HepG2 (cell line): ENCODE results near the gene CD6. TPM values are rescaled to one million over a fixed set of nuclear protein-coding genes. Genes with fewer than 3 reads are reported as not detected.

ENCODE experiments used
- ATAC-seq: fragments of 200-7000 bp; cut with Tn5 transposase; 3 replicates; pipeline ENCODE4 v1.9.1; 2020; ENCODE audit warnings: mild to moderate bottlenecking, moderate library complexity
- BruUV-seq: library from RNA; stranded (reverse); fragments of 400-500 nt; replicated peaks from 2 replicates; lab custom pipeline; 2021; lab: Mats Ljungman, UMichigan
- CTCF ChIA-PET: fragments of 300-600 bp; formaldehyde crosslinking; extraction: SDS; loops from one replicate; lab custom pipeline; 2021; ENCODE audit warnings: low total read pairs, inconsistent platforms, low intra/inter-chr PET ratio; lab: Yijun Ruan, JAX
- POLR2A ChIA-PET: fragments of 350-600 bp; sonication (Branson Sonifier 250); formaldehyde crosslinking; loops from one replicate; lab custom pipeline; 2020; ENCODE audit warnings: antibody characterized with exemption, inconsistent platforms; lab: Yijun Ruan, JAX
- DNase-seq: peaks from one replicate; pipeline ENCODE4 v3.0.0-alpha.2; 2015; ENCODE audit warnings: low spot score
- FAIRE-seq: peaks from 3 replicates; lab custom pipeline; 2011; peaks lifted over from hg19 to GRCh38; lab: Jason Lieb, UNC
- H2AFZ ChIP-seq: one replicate; pipeline ENCODE4 v1.6.1; 2011; ENCODE audit warnings: low read length, inconsistent platforms
- H3K27ac ChIP-seq: fragments of 300-600 bp; 3 replicates; pipeline ENCODE4 v1.8.0; 2011; ENCODE audit warnings: mixed run types, mild to moderate bottlenecking, mixed read lengths, low read length, inconsistent platforms; ENCODE audit not compliant: insufficient read depth; ENCODE audit errors: extremely low read length
- H3K27me3 ChIP-seq, 2 experiments: fragments of 200-600 bp in 1 of 2; 2 replicates in 1 of 2; 3 replicates in 1 of 2; pipeline versions ENCODE4 v1.6.0 to v1.8.0; 2011; ENCODE audit warnings: low read length in 2 of 2, mild to moderate bottlenecking in 2 of 2, moderate library complexity in 2 of 2, inconsistent platforms in 1 of 2; ENCODE audit not compliant: insufficient read depth in 2 of 2, control insufficient read depth in 1 of 2
- H3K36me3 ChIP-seq, 2 experiments: fragments of 200-600 bp in 1 of 2; replicated peaks in 1 of 2; 2 replicates in 1 of 2; 3 replicates in 1 of 2; pipeline versions ENCODE4 v1.5.1 to v1.8.0; 2011; ENCODE audit warnings: low read length in 2 of 2, inconsistent platforms in 1 of 2; ENCODE audit not compliant: insufficient read depth in 2 of 2, control insufficient read depth in 1 of 2
- H3K4me1 ChIP-seq: 2 replicates; pipeline ENCODE4 v1.5.1; 2012; ENCODE audit warnings: low read length, inconsistent platforms; ENCODE audit not compliant: insufficient read depth
- H3K4me2 ChIP-seq: 2 replicates; pipeline ENCODE4 v1.6.0; 2011; ENCODE audit warnings: low read depth, low read length, inconsistent platforms
- H3K4me3 ChIP-seq, 3 experiments: fragments of 200-600 bp in 1 of 3; sonication (generic), shearing (Covaris generic) in 1 of 3; replicated peaks in 1 of 3; 2 replicates each; pipeline ENCODE4 v1.5.1; 2011 to 2016; ENCODE audit warnings: low read length in 3 of 3, inconsistent platforms in 2 of 3, low read depth in 2 of 3, mild to moderate bottlenecking in 2 of 3, control low read depth in 1 of 3, mixed read lengths in 1 of 3; ENCODE audit not compliant: insufficient read depth in 1 of 3
- H3K79me2 ChIP-seq: one replicate; pipeline ENCODE4 v1.6.1; 2011; ENCODE audit warnings: low read length, inconsistent platforms; ENCODE audit not compliant: insufficient read depth
- H3K9ac ChIP-seq: 2 replicates; pipeline ENCODE4 v1.6.0; 2011; ENCODE audit warnings: mild to moderate bottlenecking, low read depth, low read length, inconsistent platforms; ENCODE audit not compliant: insufficient read depth
- H3K9me3 ChIP-seq: 2 replicates; pipeline ENCODE4 v1.5.1; 2012; ENCODE audit warnings: mild to moderate bottlenecking, low read length
- H4K20me1 ChIP-seq: 2 replicates; pipeline ENCODE4 v1.6.0; 2011; ENCODE audit warnings: inconsistent platforms, mild to moderate bottlenecking, low read length, moderate library complexity; ENCODE audit not compliant: insufficient read depth
- HIVEP1 ChIP-seq: sonication (generic); formaldehyde crosslinking; IDR thresholded peaks from 2 replicates; pipeline ENCODE4 v1.4.0; 2020; ENCODE audit warnings: mild to moderate bottlenecking, missing genetic modification reagents
- JDP2 ChIP-seq: sonication (generic); formaldehyde crosslinking; IDR thresholded peaks from 2 replicates; pipeline ENCODE4 v1.8.1; 2022; ENCODE audit warnings: missing genetic modification reagents, borderline replicate concordance
- KLF11 ChIP-seq: IDR thresholded peaks from 2 replicates; pipeline ENCODE4 v1.6.1; 2016; ENCODE audit warnings: missing compliant biosample characterization
- PAF1 ChIP-seq: IDR thresholded peaks from 2 replicates; pipeline ENCODE4 v1.6.1; 2016; ENCODE audit warnings: missing genetic modification reagents, missing compliant biosample characterization
- RFXANK ChIP-seq: IDR thresholded peaks from 2 replicates; pipeline ENCODE4 v1.6.1; 2016
- SAP130 ChIP-seq: IDR thresholded peaks from 2 replicates; pipeline ENCODE4 v1.6.1; 2016; ENCODE audit warnings: low read depth
- SP2 ChIP-seq: sonication (generic); formaldehyde crosslinking; IDR thresholded peaks from 2 replicates; pipeline ENCODE4 v1.5.1; 2020; ENCODE audit warnings: mild to moderate bottlenecking, missing genetic modification reagents
- TOPORS ChIP-seq: sonication (generic); formaldehyde crosslinking; IDR thresholded peaks from 2 replicates; pipeline ENCODE4 v1.8.0; 2023; ENCODE audit warnings: mild to moderate bottlenecking, missing genetic modification reagents
- ZBTB43 ChIP-seq: sonication (generic); formaldehyde crosslinking; conservative IDR thresholded peaks from 2 replicates; pipeline ENCODE4 v1.4.0; 2020; ENCODE audit warnings: missing genetic modification reagents
- ZEB1 ChIP-seq: IDR thresholded peaks from 2 replicates; pipeline ENCODE4 v1.6.1; 2012; ENCODE audit warnings: mild to moderate bottlenecking, low read depth, inconsistent platforms; ENCODE audit not compliant: insufficient replicate concordance
- ZHX1 ChIP-seq: sonication (generic); formaldehyde crosslinking; IDR thresholded peaks from 2 replicates; pipeline ENCODE4 v1.8.1; 2022; ENCODE audit warnings: low read depth, mild to moderate bottlenecking, missing genetic modification reagents
- ZNF282 ChIP-seq: fragments of 450-650 bp; IDR thresholded peaks from 2 replicates; pipeline ENCODE4 v1.6.1; 2018; ENCODE audit not compliant: partially characterized antibody
- ZNF414 ChIP-seq: sonication (generic); formaldehyde crosslinking; IDR thresholded peaks from 2 replicates; pipeline ENCODE4 v1.5.0; 2020; ENCODE audit warnings: missing genetic modification reagents
- ZNF713 ChIP-seq: sonication (generic); formaldehyde crosslinking; IDR thresholded peaks from 2 replicates; pipeline ENCODE4 v1.4.0; 2020; ENCODE audit warnings: mild to moderate bottlenecking, missing genetic modification reagents
- ZNF720 ChIP-seq: sonication (generic); formaldehyde crosslinking; IDR thresholded peaks from 2 replicates; pipeline ENCODE4 v1.4.0; 2020; ENCODE audit warnings: missing genetic modification reagents
- ZNF878 ChIP-seq: sonication (generic); formaldehyde crosslinking; IDR thresholded peaks from 2 replicates; pipeline ENCODE4 v1.8.1; 2023; ENCODE audit warnings: mild to moderate bottlenecking, missing genetic modification reagents, moderate library complexity
- WGBS: methylation state at CpG from one replicate; pipeline ENCODE4 v1.1.6; 2017; ENCODE audit warnings: low lambda C conversion rate; 5-methylcytosine and 5-hydroxymethylcytosine counted together
- in situ Hi-C: cut with HindIII; loops from 2 replicates; pipeline ENCODE4 v1.10.0; 2017; ENCODE audit warnings: low pct_unique_long_range_greater_than_20kb; ENCODE audit not compliant: extremely low pct_ligation_motif_present
- intact Hi-C: fragments of 100-400 bp; cut with micrococcal nuclease; formaldehyde crosslinking; loops from one replicate; pipeline ENCODE4 v1.10.0; 2022; ENCODE audit not compliant: unreplicated experiment
- polyA plus RNA-seq, 8 experiments: library from polyadenylated mRNA; depleted of rRNA in 3 of 8; stranded (reverse) in 7 of 8; unstranded in 1 of 8; fragments of >200 nt; fragmentation: Illumina TruSeq in 4 of 8; extraction: Trizol in 4 of 8; gene quantifications; 2 replicates each; pipeline versions ENCODE4 v1.2.1 to v1.2.3, GENCODE V29; 2011 to 2016; ENCODE audit warnings: low read depth in 4 of 8, missing spikeins in 1 of 8, mixed read lengths in 1 of 8; ENCODE audit not compliant: insufficient read depth in 1 of 8
- total RNA-seq, 5 experiments: library from RNA; depleted of rRNA; stranded (reverse); fragments of >200 nt; fragmentation: Illumina TruSeq; extraction: Trizol; gene quantifications; 2 replicates each; pipeline ENCODE4 v1.2.3, GENCODE V29; 2016; ENCODE audit warnings: low read depth in 1 of 5

Gene CD6
- total and polyA plus RNA-seq, 2 of the 13 experiments (the other 11 are each of a cell fraction or from before 2014, with no cell fraction given), result not detected

- WGBS, result 84% methylated on average over 2 of the region's 5 CpGs
- FAIRE-seq, result no peak
- H3K9ac ChIP-seq, result no peak overlapping the region
- no peak for DNase-seq
- no peaks in the 10 kb centered on the region for H3K9me3 ChIP-seq
- no peak for ATAC-seq
- CTCF ChIA-PET, result no interaction called here
- in situ Hi-C loops (no loop called here), intact Hi-C loops (no loop called here)
- H2AFZ ChIP-seq, result no peak overlapping the region
- H3K36me3 ChIP-seq, result peaks cover 2 to 7% of the 10 kb centered on the region in 2 experiments; a peak in 4 of 5 replicates
- POLR2A ChIA-PET, result interaction anchor here (1.1 kb wide), 3 partner anchors 8 to 18 kb away, joined by 3 to 7 read pairs (median 4); partner anchors contain the start of gene TMEM109
- H3K27ac ChIP-seq, result no peak overlapping the region
- H3K79me2 ChIP-seq, result no peaks in the 10 kb centered on the region
- BruUV-seq, result no TSS peak
- peak overlapping the region; percentile 92 for H3K4me2 ChIP-seq
- peak overlapping the region in 1 of 3 experiments; percentile 75; a peak in 1 of 6 replicates for H3K4me3 ChIP-seq
- H3K4me1 ChIP-seq, result peaks cover 22% of the 10 kb centered on the region
- TF ChIP-seq PAF1 (CRISPR knock-in tag), result no peak
- no peak for TF ChIP-seq ZNF878 (CRISPR knock-in tag)
- TF ChIP-seq ZBTB43 (CRISPR knock-in tag), result no peak
- 0 out of 2 replicates have a peak, but pooled peaks have one; percentile 1 for TF ChIP-seq HIVEP1
- no peak for TF ChIP-seq ZNF282
- no peaks in the 10 kb centered on the region; a peak in 1 of 5 replicates for H3K27me3 ChIP-seq
- H4K20me1 ChIP-seq, result no peaks in the 10 kb centered on the region
Measured at GRCh38 chr11:60923326-60923725, 48.2 kb upstream of the CD6 start.

GRCh38 chr11:60923800-60924109 lies 47.7 kb upstream of the CD6 start:
- Histone ChIP-seq H3K27ac (no peak overlapping the region), H3K36me3 (peaks cover 2 to 7% of the 10 kb centered on the region in 2 experiments; a peak in 4 of 5 replicates), H3K27me3 (no peaks in the 10 kb centered on the region; a peak in 1 of 5 replicates), H3K9me3 (no peaks in the 10 kb centered on the region), H3K9ac (peak overlapping the region; percentile 56), H2AFZ (no peak overlapping the region), H3K79me2 (no peaks in the 10 kb centered on the region), H3K4me1 (peaks cover 22% of the 10 kb centered on the region), H4K20me1 (no peaks in the 10 kb centered on the region), H3K4me3 (peak overlapping the region; percentile 57 to 75 (median 73); a peak in 5 of 6 replicates), H3K4me2 (peak overlapping the region; percentile 92)
- CTCF ChIA-PET, result no interaction called here
- no CpG with 5 or more reads among the region's 6 CpGs for WGBS
- FAIRE-seq (no peak), ATAC-seq (peak; percentile 42), DNase-seq (no peak)
- BruUV-seq, result no TSS peak
- POLR2A ChIA-PET, result interaction anchor here (1.1 kb wide), 3 partner anchors 8 to 18 kb away, joined by 3 to 7 read pairs (median 4); partner anchors contain the start of gene TMEM109
- intact Hi-C loops, result no loop called here
- in situ Hi-C loops, result no loop called here
- no peak for TF ChIP-seq ZNF720
- no peak for TF ChIP-seq ZNF713 (CRISPR knock-in tag)
- no peak for TF ChIP-seq ZHX1 (CRISPR knock-in tag)
- TF ChIP-seq SAP130 (CRISPR knock-in tag), result no peak
- TF ChIP-seq HIVEP1, result 0 out of 2 replicates have a peak, but pooled peaks have one; percentile 14
- TF ChIP-seq RFXANK (CRISPR knock-in tag), result no peak
- TF ChIP-seq TOPORS (CRISPR knock-in tag), result no peak
- no peak for TF ChIP-seq ZNF414 (CRISPR knock-in tag)
- no peak for TF ChIP-seq KLF11 (CRISPR knock-in tag)
- no peak for TF ChIP-seq ZEB1
- no peak for TF ChIP-seq JDP2 (CRISPR knock-in tag)
- TF ChIP-seq SP2 (CRISPR knock-in tag), result no peak
